ENCODE measurements around the gene OR52N2.
A peak's percentile ranks its signal among the peaks of the same experiment; 100 is the strongest.

The OR52N2 gene

GRCh38 chr11:5808500-5809121 lies at the start of gene OR52N2:
Gene OR52N2, plus strand, starts transcription at chr11:5808924. Its CDS starts 11,412 bp downstream, at chr11:5820336.
- DNase-seq = peak; percentile 36 to 92 (median 74)
- intact Hi-C loops (cut with DNase I) = loop anchor here (1.0 to 10.0 kb wide), 3 partner anchors 332 to 1174 kb away; partner anchors contain the start of gene OR51D1

DNA sequence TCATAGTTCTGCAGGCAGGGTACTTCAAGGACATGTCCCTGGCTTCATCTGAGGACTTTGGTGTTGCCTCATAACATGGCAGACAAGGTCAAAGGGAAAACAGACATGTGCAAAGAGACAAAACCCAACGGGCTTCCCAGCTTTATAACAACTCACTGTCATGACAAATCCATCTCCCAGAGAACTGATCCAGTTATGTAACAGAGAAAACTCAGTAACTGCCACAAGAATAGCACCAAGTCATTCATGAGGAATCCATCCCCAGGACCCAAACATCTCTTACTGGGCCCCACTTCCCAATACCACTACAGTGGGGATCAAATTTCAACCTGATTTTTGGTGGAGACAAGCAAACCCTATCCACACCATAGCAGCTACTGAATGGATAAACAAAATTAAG lies 41.7 kb upstream of the OR52N2 start:
- DNase-seq = no peak
- intact Hi-C loops (cut with DNase I) = no loop called here

GRCh38 chr11:5783255-5783654 lies 25.5 kb upstream of the OR52N2 start, which contains the start of gene OR52N5:
Gene OR52N5, minus strand, starts transcription at chr11:5783355. Its CDS starts 4,721 bp downstream, at chr11:5778634.
- no peak for DNase-seq

GRCh38 chr11:5791165-5791564 lies 17.6 kb upstream of the OR52N2 start, which contains the start of gene OR52N1:
Gene OR52N1, minus strand, starts transcription at chr11:5791265. Its CDS starts 2,449 bp downstream, at chr11:5788816.
- intact Hi-C loops (cut with DNase I) = no loop called here

More at GRCh38 chr11:5783255-5783654, 25.5 kb upstream of the OR52N2 start, which contains the start of gene OR52N5:
- intact Hi-C loops (cut with DNase I) = no loop called here

GRCh38 chr11:5796541-5796940 lies 12.2 kb upstream of the OR52N2 start:
- DNase-seq = no peak
- intact Hi-C loops (cut with DNase I) = no loop called here

More at GRCh38 chr11:5791165-5791564, 17.6 kb upstream of the OR52N2 start, which contains the start of gene OR52N1:
- DNase-seq = no peak

DNA sequence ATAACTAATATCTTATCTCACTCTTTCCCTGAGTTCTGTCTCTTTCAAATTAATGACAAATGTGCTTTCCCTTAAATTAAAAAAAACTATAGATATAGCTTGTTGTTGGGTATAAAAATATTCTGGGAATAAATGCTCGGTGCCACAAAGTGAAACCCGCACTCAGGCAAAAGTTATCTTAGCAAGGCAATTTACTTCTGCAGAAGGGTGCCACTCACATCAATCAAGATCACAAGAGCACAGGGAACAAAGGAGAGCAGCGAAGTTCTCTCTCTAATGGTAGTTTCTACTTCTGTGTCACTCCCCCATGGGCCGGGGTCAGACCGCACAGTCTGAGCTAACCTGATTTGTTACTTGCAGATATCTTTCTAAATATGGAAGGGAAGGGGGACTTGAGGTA lies 4.7 kb upstream of the OR52N2 start:
- peak in 1 of 10 donors; percentile 61 for DNase-seq
- intact Hi-C loops (cut with DNase I) = loop anchor here (10.0 kb wide), 1 partner anchor 1169 kb away; the partner anchor contains the start of gene OR51D1

GRCh38 chr11:5807580-5807979 lies 1.1 kb upstream of the OR52N2 start:
- intact Hi-C loops (cut with DNase I) = loop anchor here (10.0 kb wide), 1 partner anchor 1173 kb away; the partner anchor contains the start of gene OR51D1
- peak in 1 of 10 donors; percentile 64 for DNase-seq

GRCh38 chr11:5809122-5809519 lies 397 bp downstream of the OR52N2 start:
- DNase-seq = no peak
- intact Hi-C loops (cut with DNase I) = loop anchor here (1.0 to 10.0 kb wide), 2 partner anchors 685 to 1174 kb away; partner anchors contain the start of gene OR51D1

DNA sequence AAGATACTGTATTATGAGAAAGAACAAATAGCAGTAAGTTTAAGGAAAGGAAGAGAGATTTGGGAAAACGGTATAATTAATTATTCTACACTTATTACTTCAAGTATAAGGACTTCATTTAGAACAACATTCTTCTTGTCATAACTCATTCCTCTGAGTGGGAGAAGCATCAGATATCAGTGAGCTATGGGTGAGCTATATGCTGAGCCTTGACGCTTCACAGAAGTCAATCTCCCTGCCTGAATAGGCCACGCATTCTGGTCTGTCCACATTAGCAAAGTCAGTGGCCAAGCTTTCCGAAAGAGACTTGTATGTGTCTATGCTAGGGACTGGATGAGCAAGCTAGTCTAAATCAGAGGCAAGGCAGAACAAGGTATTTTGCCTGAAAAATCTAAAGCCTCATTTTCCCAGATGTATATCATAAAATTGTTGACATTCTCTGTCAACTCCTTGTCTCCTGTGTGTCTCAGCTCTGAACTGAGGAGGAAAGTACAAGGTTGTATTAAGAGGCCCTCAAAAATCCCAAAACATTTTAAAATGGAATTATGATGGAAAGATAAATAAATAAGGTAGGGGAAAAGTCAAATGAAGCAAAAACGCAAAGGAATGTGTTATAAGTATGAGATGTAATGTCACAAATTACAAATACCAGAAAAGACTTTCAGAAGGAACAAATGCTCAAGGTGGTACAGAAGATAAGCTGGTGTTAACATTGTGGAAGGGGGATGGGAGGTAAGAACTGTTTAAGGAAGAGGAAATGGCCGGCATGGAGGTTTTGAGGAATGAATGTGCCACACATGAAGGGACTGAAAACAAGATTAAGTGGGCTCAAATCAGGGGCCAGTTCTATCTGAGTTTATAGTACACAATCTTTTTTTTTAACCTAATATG lies 1.4 kb downstream of the OR52N2 start:
- intact Hi-C loops (cut with DNase I) = loop anchor here (1.0 to 10.0 kb wide), 2 partner anchors 686 to 1175 kb away; partner anchors contain the start of gene OR51D1
- DNase-seq = no peak

DNA sequence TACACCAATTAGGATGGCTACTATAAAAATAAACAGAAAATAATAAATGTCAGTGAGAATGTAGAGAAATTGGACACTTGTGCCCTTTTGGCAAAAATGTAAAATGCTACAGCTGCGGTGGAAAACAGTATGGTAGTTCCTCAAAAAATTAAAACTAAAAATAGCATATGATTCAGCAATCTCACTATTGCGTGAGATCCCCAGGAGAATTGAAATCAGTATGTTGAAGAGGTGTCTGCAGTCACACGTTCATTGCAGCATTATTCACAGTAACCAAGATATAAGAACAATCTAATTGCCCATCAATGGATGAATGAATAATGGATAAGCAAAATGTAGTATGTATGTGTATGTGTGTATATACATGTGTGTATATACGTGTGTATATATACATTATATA lies 6.8 kb downstream of the OR52N2 start:
- intact Hi-C loops (cut with DNase I) = no loop called here
- no peak for DNase-seq

DNA sequence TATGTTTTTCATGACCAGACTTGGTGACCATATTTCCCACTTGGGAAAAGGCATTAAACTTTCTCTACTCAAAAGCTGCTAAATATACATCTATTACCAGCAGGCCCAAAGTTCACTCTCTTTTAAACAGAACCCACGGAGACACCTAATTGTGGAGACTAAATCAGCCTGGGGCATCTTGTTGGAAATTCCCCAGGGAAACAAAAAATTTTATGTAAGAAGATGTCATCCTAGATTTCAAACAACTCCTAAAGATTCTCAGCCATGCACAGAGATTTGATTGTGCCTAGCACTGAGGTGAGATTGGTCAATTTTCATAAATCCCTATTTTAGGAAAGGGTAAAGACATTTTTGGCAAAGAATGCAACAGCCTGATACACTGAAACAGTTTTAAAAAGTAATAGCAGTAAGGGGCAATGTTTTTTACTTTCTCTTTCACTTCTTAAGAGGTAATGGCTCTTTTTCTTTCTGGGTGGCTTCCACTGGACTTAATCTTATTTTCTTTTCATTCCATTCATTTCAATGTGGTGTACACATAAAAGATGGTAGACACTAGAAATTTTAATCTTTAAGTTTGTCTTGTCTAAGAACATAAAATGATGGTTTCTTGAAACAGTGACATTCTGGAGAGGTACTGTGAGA lies 9.6 kb downstream of the OR52N2 start:
- intact Hi-C loops (cut with DNase I) = no loop called here

GRCh38 chr11:5831196-5831829 lies 22.6 kb downstream of the OR52N2 start:
- intact Hi-C loops (cut with DNase I) = no loop called here
- peak in 1 of 10 donors; percentile 49 for DNase-seq

More for the DNA sequence above, 9.6 kb downstream of the OR52N2 start:
- DNase-seq = no peak

GRCh38 chr11:5833446-5833845 lies 24.7 kb downstream of the OR52N2 start:
- intact Hi-C loops (cut with DNase I) = no loop called here

DNA sequence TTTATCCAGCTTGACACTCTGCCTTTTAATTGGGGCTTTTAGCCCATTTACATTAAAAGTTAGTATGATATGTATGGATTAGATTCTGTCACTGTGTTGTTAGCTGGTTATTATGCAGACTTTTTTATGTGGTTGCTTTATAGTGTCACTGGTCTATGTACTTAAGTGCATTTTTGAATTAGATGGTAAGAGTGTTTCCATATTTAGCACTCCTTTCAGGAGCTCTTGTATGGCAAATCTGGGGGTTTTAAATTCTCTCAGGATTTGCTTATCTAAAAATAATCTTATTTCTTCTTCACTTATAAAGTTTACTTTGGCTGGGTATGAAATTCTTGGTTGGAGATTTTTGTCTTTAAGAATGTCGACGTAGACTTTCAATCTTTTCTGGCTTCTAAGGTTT lies 29.0 kb downstream of the OR52N2 start:
- intact Hi-C loops (cut with DNase I) = no loop called here
- no peak for DNase-seq

More at GRCh38 chr11:5833446-5833845, 24.7 kb downstream of the OR52N2 start:
- DNase-seq = no peak

DNA sequence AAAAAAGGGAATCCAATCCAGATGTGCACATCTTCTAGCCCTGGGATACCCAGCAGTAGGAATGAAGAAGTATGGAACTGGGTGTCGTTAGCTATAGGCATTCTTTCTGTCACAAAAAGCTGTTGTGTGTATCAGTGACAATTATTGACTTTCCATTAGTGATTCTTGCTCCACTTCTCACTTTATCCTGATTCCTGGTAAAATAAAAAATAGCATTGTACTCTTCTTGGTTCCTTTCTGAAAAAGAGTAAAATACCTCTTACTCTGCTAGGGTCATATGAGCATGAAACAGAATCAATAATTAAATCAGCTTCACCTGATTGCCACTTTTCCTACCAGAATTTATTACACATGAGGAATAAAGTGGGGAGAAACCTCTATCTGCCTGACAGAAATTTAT lies 33.1 kb downstream of the OR52N2 start, which contains the start of gene OR52E6:
Gene OR52E6 (minus strand): TSS at position 101 of the 400 bp plus-strand sequence. CDS start 0 bp downstream, at position 101.
- intact Hi-C loops (cut with DNase I) = no loop called here
- no peak for DNase-seq

DNA sequence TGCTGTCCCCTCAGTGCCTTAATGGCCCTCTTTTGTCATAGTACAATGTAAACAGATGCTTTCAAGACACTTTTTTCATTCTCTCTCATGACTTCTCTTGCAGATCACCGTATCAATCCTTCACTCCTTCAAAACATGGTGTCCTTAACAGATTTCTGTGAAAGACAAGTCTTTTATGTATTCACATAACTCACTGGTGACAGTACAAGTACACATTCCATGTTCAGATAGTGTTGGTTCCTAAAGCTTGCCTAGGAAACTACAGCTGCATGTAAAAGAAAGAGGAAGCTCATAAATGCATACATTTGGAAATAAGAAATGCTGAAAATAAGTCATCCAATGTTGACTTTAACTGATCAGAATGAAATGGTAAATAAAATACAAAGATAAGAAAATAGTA lies 38.0 kb downstream of the OR52N2 start:
- DNase-seq = no peak

GRCh38 chr11:5847711-5848110 lies 39.0 kb downstream of the OR52N2 start:
- intact Hi-C loops (cut with DNase I) = no loop called here
- DNase-seq = no peak

More for the DNA sequence above, 38.0 kb downstream of the OR52N2 start:
- intact Hi-C loops (cut with DNase I) = no loop called here

GRCh38 chr11:5851002-5851401 lies 42.3 kb downstream of the OR52N2 start:
- DNase-seq = no peak
- intact Hi-C loops (cut with DNase I) = no loop called here

DNA sequence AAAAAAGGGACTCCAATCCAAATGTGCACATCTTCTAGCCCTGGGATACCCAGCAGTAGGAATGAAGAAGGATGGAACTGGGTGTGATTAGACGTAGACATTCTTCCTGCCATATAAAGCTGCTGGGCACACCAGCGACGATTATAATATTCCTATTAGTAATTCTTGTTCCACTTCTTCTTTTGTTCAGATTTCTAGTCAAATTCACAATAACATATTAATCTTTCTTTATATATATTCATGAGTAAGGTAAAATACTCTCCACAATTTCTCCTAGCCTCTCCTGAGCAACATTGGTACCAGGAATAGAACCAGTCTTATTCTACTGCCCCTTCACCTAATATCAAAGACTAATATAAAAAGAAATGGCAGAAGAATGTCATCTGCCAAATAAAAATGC lies 48.9 kb downstream of the OR52N2 start, which contains the start of gene OR52E8:
Gene OR52E8 (minus strand): TSS at position 101 of the 400 bp plus-strand sequence. CDS start 0 bp downstream, at position 101.
- DNase-seq = no peak
- intact Hi-C loops (cut with DNase I) = no loop called here
